Cardiac muscle cell (in vitro differentiated cells and primary cell): Measurements from ENCODE around the gene TMEM151A. TPM values are rescaled to one million over a fixed set of nuclear protein-coding genes. Genes with fewer than 3 reads are reported as not detected.

Experiments used
- DNase-seq, 2 donors: peaks; one replicate each; pipeline versions ENCODE4 v3.0.0 to v3.0.0-alpha.2; 2010 to 2017; ENCODE audit warnings: low read depth in 1 of 2, low spot score in 1 of 2
- H3K27ac ChIP-seq: fragments of 200-600 bp; sonication (generic); 2 replicates; pipeline ENCODE4 v1.5.1; 2016
- H3K27me3 ChIP-seq: fragments of 200-600 bp; sonication (generic); 2 replicates; pipeline ENCODE4 v1.6.0; 2016; ENCODE audit warnings: control low read depth
- H3K36me3 ChIP-seq: fragments of 200-600 bp; sonication (generic); 2 replicates; pipeline ENCODE4 v1.5.1; 2016; ENCODE audit warnings: control low read depth
- H3K4me1 ChIP-seq: fragments of 200-600 bp; sonication (generic); 2 replicates; pipeline ENCODE4 v1.8.1; 2017; ENCODE audit warnings: low read depth, mild to moderate bottlenecking, mixed run types
- H3K4me3 ChIP-seq: fragments of 200-600 bp; sonication (generic); 2 replicates; pipeline ENCODE4 v1.5.1; 2016; ENCODE audit warnings: mild to moderate bottlenecking
- H3K9me3 ChIP-seq: fragments of 200-600 bp; sonication (generic); 2 replicates; pipeline ENCODE4 v1.5.1; 2017; ENCODE audit warnings: low read depth, mild to moderate bottlenecking, control low read depth
- polyA plus RNA-seq: library from polyadenylated mRNA; unstranded; fragments of >200 nt; fragmentation: Nextera tagmentation; extraction: Ambion mirVana; gene quantifications from 2 replicates; pipeline ENCODE4 v1.2.1, GENCODE V29; 2016
- total RNA-seq: library from RNA; depleted of rRNA; stranded (reverse); fragments of >200 nt; gene quantifications from 2 replicates; pipeline ENCODE4 v1.2.3, GENCODE V29; 2016
- TF ChIP-seq, protein P1 (sequence below): IDR thresholded peaks from 2 replicates; pipeline ENCODE4 v1.5.1; 2012; ENCODE audit warnings: low read depth, mild to moderate bottlenecking, low read length

Gene TMEM151A
- total and polyA plus RNA-seq, 2 experiments from 2014 or later = 2.0 to 2.6 TPM

DNA sequence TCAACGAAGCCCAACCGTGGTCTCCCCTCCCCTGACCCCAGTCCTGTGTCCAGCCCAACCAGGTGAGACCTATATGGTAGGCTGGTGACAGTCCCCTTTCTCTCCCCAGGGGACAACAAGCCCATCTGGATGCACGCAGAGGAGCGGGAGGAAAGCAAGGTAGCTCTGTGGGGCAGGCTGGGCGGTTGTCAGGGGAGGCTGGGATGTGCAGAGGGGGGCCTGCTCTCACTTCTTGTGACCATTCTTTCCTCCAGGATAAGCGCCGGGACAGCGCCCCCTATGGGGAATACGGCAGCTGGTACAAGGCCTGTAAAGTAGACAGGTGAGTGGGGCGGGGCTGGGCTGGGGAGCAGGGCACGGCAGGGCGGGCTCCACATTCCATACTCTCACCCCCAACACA lies 26.8 kb upstream of the TMEM151A start:
- H3K36me3 ChIP-seq = no peaks in the 10 kb centered on the region
- no peak for DNase-seq

DNA sequence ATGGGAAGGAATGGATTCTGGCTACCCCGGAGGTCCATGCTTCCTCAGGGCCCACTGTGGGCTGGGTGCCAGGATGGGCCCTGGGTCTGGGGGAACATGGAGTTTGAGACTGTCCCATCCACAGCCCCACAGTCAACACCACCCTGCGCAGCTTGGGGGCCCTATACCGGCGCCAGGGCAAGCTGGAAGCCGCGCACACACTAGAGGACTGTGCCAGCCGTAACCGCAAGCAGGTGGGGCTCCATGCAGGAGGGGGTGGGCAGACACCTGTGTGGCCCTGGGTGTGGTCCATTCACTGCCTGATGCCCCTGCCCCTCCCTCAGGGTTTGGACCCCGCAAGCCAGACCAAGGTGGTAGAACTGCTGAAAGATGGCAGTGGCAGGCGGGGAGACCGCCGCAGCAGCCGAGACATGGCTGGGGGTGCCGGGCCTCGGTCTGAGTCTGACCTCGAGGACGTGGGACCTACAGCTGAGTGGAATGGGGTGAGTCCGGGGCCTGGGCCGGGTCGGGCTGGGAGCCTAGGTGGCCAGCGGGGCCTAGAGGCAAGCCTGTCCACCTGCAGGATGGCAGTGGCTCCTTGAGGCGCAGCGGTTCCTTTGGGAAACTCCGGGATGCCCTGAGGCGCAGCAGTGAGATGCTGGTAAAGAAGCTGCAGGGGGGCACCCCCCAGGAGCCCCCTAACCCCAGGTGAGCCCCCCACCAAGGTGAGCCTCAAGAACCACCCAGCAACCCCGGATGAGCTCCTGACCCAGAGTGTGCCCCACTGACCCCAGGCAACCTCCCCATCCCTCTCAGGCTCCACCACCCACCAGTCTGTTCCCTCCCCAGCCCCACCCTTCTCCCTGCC lies 25.9 kb upstream of the TMEM151A start:
- Histone ChIP-seq H3K27me3 (no peaks in the 10 kb centered on the region), H3K27ac (no peak overlapping the region), H3K4me1 (peaks cover 7% of the 10 kb centered on the region), H3K4me3 (no peak overlapping the region), H3K9me3 (no peaks in the 10 kb centered on the region), H3K36me3 (no peaks in the 10 kb centered on the region)
- TF ChIP-seq, protein P1, sequence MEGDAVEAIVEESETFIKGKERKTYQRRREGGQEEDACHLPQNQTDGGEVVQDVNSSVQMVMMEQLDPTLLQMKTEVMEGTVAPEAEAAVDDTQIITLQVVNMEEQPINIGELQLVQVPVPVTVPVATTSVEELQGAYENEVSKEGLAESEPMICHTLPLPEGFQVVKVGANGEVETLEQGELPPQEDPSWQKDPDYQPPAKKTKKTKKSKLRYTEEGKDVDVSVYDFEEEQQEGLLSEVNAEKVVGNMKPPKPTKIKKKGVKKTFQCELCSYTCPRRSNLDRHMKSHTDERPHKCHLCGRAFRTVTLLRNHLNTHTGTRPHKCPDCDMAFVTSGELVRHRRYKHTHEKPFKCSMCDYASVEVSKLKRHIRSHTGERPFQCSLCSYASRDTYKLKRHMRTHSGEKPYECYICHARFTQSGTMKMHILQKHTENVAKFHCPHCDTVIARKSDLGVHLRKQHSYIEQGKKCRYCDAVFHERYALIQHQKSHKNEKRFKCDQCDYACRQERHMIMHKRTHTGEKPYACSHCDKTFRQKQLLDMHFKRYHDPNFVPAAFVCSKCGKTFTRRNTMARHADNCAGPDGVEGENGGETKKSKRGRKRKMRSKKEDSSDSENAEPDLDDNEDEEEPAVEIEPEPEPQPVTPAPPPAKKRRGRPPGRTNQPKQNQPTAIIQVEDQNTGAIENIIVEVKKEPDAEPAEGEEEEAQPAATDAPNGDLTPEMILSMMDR = no peak
- DNase-seq = no peak

More for the DNA sequence above, 26.8 kb upstream of the TMEM151A start:
- no peak overlapping the region for H3K27ac ChIP-seq
- TF ChIP-seq, protein P1 = peak; percentile 37
- no peaks in the 10 kb centered on the region for H3K27me3 ChIP-seq
- H3K9me3 ChIP-seq = no peaks in the 10 kb centered on the region
- H3K4me3 ChIP-seq = no peak overlapping the region
- H3K4me1 ChIP-seq = peaks cover 7% of the 10 kb centered on the region

DNA sequence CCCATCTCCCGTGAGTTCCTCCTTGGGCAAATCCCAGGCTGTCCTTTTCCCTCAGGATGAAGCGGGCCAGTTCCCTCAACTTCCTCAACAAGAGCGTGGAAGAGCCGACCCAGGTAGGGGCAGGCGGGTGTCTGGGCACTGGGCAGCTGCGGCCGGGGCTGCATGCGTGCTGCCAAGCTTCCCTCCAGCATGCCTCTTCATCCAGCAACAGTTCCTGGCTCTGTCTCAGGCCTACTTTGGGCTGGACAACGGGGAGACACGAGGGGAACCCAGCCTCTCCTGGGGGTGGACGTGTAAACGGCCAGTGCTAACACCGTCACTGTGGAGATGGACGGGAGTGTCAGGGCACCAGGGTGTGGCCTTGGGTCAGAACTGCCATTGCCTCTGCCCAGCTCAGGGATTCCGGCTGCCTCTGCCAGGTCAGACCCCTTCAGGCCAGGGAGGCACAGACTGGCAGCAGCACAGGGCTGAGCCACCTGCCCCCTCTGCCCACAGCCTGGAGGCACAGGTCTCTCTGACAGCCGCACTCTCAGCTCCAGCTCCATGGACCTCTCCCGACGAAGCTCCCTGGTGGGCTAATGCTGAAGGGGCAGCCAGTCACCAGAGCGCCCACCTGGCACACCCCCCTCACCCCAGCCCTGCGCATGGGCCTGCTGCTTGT lies 25.2 kb upstream of the TMEM151A start:
- Histone ChIP-seq H3K4me3 (no peak overlapping the region), H3K4me1 (peaks cover 7% of the 10 kb centered on the region), H3K27ac (peak overlapping the region; percentile 81), H3K9me3 (no peaks in the 10 kb centered on the region), H3K27me3 (no peaks in the 10 kb centered on the region), H3K36me3 (no peaks in the 10 kb centered on the region)
- no peak for DNase-seq
- TF ChIP-seq, protein P1 = no peak

DNA sequence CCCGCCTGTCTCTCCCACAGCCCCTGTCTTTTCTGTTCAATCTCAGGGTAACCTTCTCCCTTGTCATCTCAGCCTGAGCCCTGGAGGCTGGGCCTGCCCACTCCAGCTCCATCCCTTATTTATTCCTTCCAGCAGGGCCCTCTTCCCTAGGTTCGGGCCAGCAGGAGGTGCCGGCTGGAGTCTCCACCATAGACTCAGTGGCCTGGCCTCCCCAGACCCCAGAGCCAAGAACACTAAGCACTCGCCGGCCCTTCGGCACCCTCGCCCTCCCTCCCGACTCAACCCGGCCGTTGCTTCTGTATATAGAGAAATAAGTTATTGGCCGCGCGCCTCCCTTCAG lies 24.7 kb upstream of the TMEM151A start:
- Histone ChIP-seq H3K27me3 (no peaks in the 10 kb centered on the region), H3K9me3 (no peaks in the 10 kb centered on the region), H3K4me1 (peaks cover 7% of the 10 kb centered on the region), H3K27ac (peak overlapping the region; percentile 81), H3K4me3 (peak overlapping the region; percentile 90), H3K36me3 (peaks cover 3% of the 10 kb centered on the region)
- no peak for DNase-seq
- TF ChIP-seq, protein P1 = no peak

- Histone ChIP-seq H3K4me1 (peaks cover 7% of the 10 kb centered on the region), H3K27me3 (no peaks in the 10 kb centered on the region), H3K36me3 (peaks cover 9% of the 10 kb centered on the region), H3K9me3 (no peaks in the 10 kb centered on the region), H3K27ac (peak overlapping the region; percentile 81), H3K4me3 (peak overlapping the region; percentile 90)
- TF ChIP-seq, protein P1 = no peak
- DNase-seq = peak; percentile 90 to 93
These were observed 24.1 kb upstream of the TMEM151A start for GRCh38 chr11:66267379-66268243.
